PC-3 (cell line): ENCODE data around the gene APOBEC3A.

Source experiments
- EZH2phosphoT487 ChIP-seq: fragments of 300-600 bp; sonication (generic); IDR thresholded peaks from 2 replicates; pipeline ENCODE4 v1.6.1; 2018; ENCODE audit warnings: mild to moderate bottlenecking, antibody characterized with exemption, low read length, borderline replicate concordance
- TF ChIP-seq, protein P1 (sequence below): fragments of 300-600 bp; sonication (generic); conservative IDR thresholded peaks from 2 replicates; pipeline ENCODE4 v1.5.1; 2017; ENCODE audit warnings: antibody characterized with exemption, low read depth, mild to moderate bottlenecking, low read length

DNA sequence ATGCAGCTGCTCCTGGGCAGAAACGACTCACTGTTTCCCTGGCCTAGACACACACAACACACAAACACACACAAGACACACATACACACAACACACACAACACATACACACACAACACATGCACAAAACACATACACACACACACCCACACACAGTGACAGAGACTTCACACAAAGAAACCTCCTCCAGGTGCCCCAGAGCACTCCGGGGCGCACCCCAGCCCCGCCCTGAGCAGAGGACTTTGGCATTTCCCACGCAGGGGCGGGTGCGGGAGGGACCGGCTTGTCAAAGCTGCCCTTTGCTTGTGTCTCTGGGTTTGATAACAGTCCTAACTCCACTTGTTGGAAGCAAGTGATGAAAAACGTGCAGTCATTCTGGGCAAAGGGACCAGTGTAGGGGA lies 6.5 kb downstream of the APOBEC3A start:
- TF ChIP-seq, protein P1, sequence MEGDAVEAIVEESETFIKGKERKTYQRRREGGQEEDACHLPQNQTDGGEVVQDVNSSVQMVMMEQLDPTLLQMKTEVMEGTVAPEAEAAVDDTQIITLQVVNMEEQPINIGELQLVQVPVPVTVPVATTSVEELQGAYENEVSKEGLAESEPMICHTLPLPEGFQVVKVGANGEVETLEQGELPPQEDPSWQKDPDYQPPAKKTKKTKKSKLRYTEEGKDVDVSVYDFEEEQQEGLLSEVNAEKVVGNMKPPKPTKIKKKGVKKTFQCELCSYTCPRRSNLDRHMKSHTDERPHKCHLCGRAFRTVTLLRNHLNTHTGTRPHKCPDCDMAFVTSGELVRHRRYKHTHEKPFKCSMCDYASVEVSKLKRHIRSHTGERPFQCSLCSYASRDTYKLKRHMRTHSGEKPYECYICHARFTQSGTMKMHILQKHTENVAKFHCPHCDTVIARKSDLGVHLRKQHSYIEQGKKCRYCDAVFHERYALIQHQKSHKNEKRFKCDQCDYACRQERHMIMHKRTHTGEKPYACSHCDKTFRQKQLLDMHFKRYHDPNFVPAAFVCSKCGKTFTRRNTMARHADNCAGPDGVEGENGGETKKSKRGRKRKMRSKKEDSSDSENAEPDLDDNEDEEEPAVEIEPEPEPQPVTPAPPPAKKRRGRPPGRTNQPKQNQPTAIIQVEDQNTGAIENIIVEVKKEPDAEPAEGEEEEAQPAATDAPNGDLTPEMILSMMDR, result no peak
- TF ChIP-seq EZH2phosphoT487, result no peak
